GM21447 (cell line): Measurements from ENCODE around the gene PHYKPL.
"Not testable (repeated sequence)": the region's sequence is repeated elsewhere in the genome, so short reads cannot be mapped to it uniquely, and the experiment has no call there.

Experiments used
- ATAC-seq: cut with Tn5 transposase; IDR thresholded peaks from one replicate; pipeline ENCODE4 v1.9.1; 2021; ENCODE audit not compliant: unreplicated experiment

PHYKPL gene

DNA sequence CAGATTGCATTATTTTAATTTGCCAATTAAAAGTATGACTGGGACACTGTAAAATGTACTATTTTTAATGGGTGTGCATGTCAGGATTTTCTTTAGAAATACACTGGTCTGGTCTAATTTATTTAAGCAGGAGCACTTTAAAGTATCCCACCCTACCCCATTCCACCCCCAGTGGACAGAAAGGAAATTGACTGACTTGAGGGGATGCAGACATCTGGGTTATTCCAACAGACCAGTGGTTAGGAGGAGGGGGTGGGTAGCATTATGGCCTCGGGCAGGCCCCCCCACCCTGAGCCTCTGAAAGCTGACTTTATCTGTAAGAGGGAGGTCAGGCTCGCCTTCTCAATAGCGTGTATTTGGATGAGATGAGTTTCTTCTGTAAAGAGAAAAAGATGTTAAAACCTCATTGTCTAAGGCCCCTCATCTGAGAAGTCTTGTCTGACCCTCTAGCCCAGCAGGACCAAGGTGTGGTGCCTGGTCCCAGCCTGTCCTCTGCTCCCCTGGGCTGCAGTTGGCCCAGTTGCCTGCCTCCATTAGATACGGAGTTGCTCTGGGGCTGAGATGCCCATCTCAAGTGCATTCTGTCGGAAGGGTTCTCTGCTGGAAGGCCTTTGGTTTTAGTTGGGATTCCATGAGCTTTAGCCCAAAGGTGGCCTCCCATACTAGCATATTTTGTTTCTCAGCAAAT is 23.9 kb downstream of the PHYKPL start:
- ATAC-seq, result no peak

DNA sequence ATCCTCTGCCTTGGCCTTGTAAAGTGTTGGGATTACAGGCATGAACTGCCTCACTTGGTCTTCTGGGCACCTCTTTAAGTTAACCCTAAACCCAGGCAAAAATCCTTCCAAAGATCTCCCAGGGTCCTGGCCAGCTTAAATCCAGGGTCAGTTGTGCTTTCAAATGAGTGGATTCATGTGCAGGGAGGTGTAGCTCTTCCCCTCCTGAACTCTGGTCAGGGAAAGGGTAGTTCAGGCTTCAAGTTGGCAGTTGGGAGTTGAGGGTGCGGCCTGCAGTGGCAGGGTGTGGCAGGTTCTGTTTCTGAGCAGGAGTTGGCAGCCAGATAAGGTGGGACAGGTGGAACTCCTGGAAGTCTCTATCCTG is 24.7 kb downstream of the PHYKPL start:
- no peak for ATAC-seq

DNA sequence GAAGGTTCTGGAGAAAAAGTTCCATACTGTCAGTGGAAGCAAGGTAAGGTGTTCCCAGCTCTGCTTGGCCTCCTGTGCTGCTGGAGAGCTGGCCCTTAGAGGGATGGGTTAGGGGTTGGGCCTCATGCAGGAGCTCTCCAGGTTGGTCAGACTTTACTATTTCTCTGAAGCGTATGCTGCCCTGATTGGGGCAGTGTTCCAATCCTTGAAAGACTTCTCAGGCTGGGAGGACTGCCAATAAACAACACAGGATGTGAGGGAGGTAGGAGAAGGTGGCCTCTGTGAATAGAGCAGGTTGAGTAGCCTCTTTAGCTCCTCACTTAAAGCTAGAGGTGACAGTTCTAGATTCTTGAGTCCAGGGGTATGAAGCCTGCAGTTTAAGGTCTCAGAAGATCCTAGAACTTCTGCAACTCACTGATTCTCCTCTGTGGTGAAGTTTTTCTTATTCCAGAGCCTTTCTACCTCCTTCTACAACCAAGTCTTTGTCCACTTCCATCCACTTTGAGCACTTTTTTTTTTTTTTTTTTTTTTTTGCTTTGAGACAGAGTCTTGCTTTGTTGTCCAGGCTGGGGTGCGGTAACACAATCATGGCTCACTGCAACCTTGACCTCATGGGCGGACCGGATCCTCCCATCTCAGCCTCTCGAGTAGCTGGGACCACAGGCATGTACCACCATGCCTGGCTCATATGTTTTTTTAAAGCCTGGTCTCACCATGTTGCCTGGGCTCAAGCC is 25.3 kb downstream of the PHYKPL start:
- ATAC-seq, result no peak

DNA sequence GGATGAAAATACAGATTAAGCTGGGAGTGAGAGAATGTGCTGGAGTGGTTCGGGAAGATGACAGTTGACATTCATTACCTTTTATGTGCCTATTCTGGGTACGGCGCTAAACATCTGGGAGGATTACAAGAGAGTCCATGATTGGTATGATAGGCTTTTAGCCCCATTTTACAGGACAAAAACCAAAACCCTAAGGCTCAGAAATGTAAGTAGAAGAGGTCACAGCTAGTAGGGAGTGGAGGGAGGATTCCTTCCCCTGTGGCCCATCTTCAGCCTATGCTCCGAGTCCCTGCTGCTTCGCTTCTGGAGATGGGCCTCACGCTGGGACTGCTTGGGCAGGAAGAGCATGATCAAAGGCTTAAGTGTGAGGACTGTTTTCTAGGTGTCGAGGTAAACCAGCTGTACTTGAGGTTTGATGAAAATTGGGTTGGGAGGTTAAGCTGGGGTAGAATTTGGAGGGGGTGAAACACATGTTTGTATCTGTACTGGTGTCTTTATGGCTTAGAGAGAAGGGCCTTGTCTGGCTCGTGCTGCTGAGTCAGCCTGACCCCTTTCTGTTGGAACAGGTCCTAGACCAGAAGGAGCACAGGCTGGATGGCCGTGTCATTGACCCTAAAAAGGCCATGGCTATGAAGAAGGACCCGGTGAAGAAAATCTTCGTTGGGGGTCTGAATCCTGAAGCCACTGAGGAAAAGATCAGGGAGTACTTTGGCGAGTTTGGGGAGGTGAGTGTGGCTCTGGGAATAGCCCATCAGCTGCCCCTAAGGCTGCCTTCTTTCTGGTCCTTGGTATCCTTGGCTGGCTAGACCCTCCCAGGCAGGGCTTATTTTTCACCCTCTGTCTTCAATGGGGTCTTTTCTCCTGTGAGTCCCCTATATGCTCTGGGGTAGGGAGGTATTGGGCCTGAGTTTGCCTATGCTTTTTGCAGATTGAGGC is 26.2 kb downstream of the PHYKPL start:
- ATAC-seq, result no peak

DNA sequence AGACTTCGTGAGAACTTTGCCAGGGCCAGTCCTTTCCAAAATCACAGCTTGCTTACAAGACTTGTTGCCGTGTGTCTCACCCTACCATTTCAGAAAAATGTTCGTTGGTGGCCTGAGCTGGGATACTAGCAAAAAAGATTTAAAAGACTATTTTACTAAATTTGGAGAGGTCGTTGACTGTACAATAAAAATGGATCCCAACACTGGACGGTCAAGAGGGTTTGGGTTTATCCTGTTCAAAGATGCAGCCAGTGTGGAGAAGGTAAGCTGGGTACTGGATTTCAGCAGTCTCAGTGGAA is 26.9 kb downstream of the PHYKPL start:
- ATAC-seq, result no peak

DNA sequence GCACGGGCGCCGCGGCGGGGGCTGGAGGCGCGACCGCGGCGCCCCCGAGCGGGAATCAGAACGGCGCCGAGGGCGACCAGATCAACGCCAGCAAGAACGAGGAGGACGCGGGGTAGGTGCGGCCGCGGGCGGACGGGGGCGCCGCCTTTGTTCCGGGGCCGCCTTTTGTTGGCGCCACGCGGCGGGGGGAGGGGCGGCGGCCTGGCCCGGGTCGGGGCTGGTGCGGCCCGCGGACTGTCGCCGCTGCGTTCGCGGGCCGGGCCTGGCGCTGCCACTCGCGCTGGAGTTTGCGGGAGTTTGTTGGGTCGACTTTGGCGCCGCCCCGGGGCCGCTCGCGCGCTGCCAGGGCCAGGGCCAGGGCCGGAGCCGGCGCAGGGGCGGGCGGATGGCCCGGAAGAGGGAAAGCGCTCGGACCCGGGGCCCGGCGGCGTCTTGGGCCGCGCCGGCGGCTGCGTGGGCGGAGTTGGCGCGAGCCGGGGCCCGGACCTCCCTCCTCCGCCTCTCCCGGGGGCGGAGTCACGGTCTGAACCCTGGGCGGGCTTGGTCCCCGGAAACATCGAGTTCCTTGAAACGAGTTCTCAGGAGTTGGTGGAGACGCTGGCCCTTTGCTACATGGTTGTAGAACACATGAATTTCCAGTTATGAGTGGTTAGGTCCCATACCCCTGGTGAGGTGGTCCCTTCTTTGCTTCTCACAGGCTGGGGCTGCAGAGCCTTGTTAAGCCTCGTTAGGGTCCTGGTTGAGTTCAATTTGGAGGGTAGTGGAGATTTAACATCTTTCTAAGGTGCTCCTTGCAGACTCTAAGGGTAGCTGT is 27.5 kb downstream of the PHYKPL start:
- ATAC-seq, result peak; percentile 54

DNA sequence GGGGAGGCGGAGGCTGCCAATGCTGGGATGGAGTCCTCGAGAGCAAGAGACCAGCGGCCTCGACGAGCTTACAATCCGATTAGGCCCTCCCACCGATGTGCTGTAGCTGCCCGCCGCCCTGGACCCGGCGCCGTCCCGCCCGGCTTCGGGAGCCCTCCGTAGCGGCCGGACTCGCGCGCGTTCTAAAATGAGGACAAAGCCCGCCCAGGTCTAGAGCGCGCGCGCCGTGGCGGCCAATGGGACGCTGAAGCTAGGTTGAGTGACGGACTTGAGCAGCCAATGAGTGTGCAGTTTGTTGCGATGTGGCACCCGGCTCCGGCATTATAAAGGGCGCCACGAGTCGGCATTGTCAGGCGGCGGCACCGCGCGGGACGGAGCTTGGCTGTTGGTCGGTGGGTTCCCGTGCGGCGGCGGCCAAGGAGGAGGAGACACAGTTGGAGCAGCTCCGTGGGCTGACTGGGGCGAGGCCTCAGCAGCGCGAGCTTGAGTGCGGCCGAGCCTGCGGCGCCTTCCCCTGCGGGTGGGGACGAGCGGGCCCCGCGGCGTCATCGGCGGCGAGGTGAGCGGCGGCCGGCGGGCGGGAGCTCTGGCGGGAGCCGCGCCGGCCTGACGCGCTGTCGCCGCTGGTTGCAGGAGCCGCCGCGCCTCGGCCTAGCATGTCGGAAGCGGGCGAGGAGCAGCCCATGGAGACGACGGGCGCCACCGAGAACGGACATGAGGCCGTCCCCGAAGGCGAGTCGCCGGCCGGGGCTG is 28.2 kb downstream of the PHYKPL start, which contains the start of gene HNRNPAB:
Gene HNRNPAB (plus strand): TSS at position 352 of the 753 bp plus-strand sequence. CDS start 305 bp downstream, at position 657.
- ATAC-seq, result peak; percentile 85

DNA sequence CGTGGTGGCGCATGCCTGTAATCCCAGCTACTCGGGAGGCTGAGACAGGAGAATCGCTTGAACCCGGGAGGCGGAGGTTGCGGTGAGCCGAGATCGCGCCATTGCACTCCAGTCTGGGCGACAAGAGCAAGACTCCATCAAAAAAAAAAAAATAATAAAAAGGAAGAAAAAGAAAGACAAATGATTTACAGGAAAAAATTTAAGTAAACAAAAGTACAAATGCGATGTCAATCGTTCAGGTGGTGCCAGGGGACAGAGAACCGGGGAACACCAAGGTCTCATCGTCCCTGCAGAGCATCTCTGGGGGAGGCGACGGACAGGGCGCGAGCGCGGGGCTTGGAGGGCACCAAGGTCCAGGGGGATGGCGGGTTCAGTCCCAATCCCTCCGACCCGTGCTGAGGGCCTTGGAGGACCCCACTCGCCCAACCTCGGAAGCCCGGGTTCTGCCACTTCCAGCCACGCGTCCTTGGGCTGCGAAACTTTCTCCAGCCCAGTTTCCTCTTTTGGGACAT is 28.9 kb downstream of the PHYKPL start:
- ATAC-seq, result no peak

DNA sequence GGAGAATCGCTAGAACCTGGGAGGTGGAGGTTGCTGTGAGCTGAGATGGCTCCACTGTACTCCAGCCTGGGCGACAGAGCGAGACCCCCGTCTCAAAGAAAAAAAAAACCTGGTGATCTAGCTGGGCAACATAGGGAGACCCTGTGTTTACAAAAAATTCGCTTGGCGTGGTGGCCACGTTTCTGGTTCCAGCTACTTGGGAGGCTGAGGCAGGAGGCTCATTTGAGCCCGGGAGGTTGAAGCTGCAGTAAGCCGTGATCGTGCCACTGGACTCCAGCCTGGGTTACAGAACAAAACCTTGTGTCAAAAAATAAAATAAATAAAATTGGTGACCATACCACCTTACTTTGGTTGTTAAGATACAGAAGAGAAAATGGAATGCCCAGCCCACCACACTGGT is 30.1 kb downstream of the PHYKPL start:
- no peak for ATAC-seq

DNA sequence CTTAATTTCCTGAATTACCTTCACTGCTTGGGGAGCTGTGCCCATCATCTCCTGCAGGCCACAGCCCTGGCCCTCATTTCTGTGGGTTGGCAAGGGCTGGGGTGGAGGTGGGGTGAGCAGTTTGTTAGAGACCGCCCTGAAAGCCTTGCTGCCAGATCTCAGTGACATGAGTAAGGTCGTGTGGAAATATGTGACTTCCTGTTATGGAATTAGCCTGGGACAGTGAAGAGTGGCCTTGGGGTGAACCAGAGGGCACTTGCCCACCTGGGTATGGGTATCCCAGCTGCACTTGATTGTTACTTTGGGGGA is 30.7 kb downstream of the PHYKPL start:
- ATAC-seq, result no peak

DNA sequence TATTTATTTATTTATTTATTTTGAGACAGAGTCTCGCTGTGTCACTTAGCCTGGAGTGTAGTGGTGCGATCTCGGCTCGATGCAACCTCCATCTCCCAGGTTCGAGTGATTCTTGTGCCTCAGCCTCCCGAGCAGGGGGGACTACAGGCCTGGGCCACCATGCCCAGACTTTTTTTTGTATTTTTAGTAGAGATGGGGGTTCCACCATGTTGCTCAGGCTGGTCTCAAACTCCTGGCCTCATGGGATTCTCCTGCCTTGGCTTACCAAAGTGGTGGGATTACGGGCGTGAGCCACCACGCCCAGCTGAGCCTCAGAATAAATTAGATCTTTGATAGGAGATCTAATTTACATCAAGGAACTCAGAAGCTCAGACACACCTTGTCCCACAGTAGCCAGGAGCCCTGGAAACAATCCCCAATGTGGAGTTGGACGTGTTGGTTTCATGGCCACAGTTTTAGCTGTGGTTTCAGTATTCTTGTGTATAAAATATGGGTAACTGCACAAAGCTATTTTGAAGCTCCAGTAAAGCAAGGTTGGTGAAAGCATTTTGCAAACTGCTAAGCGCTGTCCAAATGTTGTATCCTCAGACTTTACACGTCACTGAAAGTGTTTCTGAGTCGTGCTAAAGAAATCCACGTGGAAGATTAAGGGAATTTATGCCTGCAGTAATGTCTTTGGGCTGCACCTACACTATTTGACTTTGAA is 31.2 kb downstream of the PHYKPL start:
- no peak for ATAC-seq

DNA sequence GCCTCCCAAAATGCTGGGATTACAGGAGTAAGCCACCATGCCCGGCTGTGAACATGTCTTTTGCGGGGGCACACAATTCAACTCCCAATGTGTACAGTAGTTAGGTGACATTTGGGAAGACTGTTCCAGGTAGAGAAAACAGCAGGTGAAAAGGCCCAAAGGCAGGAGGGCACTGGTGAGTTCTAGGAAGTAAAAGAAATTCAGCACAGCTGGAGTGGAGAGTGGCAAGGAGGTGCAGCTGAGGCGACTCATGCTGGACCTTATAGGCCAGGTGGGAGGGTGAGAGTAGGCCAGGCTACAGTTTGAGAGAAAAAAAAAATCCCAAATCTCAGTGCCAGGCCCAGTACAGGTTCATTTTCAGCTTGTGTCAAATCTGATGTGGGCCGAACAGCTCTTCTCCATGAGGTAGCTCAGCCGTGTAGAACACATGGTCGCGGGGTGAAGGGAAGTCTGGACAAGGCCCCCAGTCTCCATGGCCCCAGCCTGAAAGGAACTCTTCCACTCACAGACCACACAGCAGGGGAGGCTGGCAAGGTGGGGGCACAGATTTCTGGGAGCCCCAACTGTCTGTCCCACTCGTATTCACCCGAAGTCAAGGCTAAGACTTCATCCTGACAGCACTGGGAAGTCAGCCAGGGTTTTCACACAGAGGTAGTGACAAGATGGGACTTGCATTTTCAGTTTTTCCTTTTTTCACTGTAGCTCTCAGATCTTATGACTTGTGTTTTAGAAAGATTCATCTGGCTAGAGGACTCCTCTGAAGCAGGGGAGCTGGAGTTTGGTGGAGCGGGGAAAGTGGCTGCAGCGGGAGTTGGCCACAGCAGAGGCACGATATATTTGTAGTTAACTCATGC is 32.8 kb downstream of the PHYKPL start:
- ATAC-seq, result no peak

DNA sequence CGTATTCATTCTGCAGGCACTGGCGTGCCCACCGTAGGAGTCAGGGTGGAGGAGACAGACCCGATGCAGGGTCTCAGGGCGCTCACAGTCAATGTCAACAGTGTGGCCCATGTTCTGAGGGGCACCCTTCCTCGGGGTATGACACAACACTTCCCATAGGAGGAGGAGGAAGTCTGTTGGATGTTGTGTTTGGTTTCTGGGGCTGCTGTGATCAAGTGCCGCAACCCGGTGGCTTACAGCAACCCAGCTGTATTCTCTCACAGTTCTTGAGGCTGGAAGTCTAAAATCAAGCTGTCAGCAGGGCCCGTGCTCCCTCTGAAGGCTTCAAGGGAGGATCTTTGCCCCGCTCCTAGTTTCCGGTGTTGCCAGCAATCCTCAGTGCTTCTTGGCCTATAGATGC is 33.9 kb downstream of the PHYKPL start:
- ATAC-seq, result no peak

DNA sequence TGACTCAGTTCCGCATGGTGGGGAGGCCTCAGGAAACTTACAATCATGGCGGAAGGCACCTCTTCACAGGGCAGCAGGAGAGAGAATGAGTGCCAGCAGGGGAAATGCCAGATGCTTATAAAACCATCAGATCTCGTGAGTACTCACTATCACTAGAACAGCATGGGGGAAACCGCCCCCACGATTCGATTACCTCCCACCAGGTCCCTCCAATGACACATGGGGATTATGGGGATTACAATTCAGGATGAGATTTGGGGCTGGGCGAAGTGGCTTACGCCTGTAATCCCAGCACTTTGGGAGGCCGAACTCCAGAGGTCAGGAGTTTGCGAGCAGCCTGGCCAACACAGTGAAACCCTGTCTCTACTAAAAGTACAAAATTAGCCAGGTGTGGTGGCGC is 34.5 kb downstream of the PHYKPL start:
- not testable (repeated sequence) for ATAC-seq

DNA sequence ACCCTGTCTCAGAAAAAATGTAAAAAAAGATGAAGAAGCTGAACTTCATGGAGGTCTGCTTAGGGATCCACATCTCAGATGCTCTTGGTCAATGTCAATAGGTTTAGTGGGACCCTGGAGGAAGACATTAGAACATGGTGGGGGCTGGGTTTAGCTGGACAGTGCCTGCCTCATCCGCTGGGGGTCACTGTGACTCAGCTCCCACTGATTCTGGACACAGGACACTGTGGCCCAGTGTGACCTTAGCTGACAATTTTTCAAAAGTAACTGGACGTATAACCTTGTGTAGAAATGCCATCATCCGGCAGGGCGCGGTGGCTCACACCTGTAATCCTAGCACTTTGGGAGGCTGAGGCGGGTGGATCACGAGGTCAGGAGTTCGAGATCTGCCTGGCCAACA is 35.6 kb downstream of the PHYKPL start:
- ATAC-seq, result no peak

DNA sequence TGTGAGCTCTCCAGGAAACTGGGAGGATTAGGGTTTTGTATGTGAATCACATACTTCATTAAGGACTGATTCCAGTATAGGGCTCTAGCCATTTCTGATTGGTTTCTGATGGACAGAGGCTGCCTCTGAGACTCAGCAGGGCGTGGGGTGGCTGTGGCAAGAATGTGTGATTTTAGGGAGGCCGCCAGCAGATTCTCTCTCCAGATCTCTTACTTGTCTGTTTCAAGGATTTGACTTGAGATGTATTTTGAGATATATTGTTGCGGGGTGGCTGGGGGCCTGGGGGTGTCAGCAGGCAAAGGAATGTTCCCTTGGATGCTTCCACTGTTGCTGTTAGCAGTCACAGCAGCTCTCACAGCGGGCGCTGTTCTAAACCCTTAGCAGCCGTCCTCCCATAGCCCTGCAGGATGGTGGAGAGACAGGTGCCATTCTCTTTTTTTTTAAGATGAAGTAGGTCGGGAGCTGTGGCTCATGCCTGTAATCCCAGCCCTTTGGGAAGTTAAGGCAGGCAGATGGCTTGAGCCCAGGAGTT is 36.3 kb downstream of the PHYKPL start:
- no peak for ATAC-seq

DNA sequence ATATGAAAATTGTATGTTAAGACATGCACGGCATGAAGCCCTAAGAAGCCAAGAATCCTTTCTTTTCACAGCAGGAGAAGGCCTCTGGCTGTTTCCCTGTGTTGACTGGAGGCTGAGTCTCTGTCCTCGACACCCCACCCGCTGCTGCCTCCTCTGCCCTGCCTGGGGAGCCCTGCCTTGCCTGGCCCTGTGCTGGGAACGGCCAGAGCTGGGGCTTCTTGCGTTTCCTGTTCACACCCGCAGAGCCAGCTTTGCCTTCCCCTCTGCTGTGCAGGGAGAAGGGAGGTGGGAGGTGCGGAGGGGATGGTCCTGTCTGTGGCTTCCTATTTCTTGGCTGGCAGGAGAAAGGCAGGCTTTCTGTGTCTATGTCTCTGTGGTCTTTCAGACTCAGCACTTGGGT is 38.6 kb downstream of the PHYKPL start:
- no peak for ATAC-seq

DNA sequence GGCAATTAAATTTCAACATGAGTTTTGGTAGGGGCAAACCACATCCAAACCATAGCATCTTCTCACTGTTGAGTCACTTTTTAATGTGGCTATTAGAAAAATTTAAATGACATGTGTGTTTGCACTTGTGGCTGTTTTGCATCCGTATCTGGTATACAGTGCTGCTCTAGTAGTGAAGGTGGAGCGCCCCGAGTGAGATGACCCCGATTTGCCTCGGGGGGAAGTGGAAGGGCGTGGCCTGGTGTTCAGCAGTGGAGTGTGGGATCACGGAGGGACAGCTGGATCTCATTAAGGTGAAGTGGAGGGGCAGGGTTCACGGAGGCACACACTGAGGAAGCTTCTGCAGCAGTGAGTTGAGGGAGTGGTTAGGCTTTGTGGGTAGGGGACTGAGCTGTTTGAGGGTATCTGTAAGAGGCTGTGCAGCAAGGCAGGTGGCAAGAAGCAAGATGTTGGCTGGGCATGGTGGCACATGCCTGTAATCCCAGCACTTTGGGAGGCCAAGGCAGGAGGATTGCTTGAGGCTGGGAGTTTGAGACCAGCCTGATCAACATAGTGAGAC is 39.3 kb downstream of the PHYKPL start:
- no peak for ATAC-seq
